Peyer's patch (tissue), 4 donors: ENCODE results near the gene AKNA. TPM values are rescaled to one million over a fixed set of nuclear protein-coding genes. Genes with fewer than 3 reads are reported as not detected.
A peak's percentile ranks its signal among the peaks of the same experiment; 100 is the strongest.

Experiments used
- DNase-seq, 3 donors: peaks; one replicate each; pipeline ENCODE4 v3.0.0-alpha.2; 2017 to 2019
- H3K27ac ChIP-seq, 4 donors: fragments of 200-600 bp; sonication (generic); one replicate each; pipeline ENCODE4 v1.5.1; 2016 to 2019
- H3K27me3 ChIP-seq, 2 donors: fragments of 200-600 bp; sonication (generic); one replicate each; pipeline ENCODE4 v1.5.1; 2019
- H3K36me3 ChIP-seq, 3 donors: fragments of 200-600 bp; sonication (generic); one replicate each; pipeline ENCODE4 v1.5.1; 2016 to 2019
- H3K4me1 ChIP-seq, 4 donors: fragments of 200-600 bp; sonication (generic); one replicate each; pipeline ENCODE4 v1.5.1; 2016 to 2019
- H3K4me3 ChIP-seq, 4 donors: fragments of 200-600 bp; sonication (generic); 1 replicate in 3 of 4; 2 replicates in 1 of 4; pipeline ENCODE4 v1.5.1; 2016 to 2019; ENCODE audit warnings: mild to moderate bottlenecking in 1 of 4
- H3K9me3 ChIP-seq, 4 donors: fragments of 200-600 bp; sonication (generic); one replicate each; pipeline ENCODE4 v1.5.1; 2016 to 2019; ENCODE audit warnings: mild to moderate bottlenecking in 1 of 4
- POLR2A ChIP-seq, 2 donors: fragments of 450-650 bp; IDR thresholded peaks; one replicate each; pipeline ENCODE4 v1.5.1; 2017; ENCODE audit warnings: antibody characterized with exemption in 2 of 2, mild to moderate bottlenecking in 2 of 2, moderate library complexity in 2 of 2
- total RNA-seq, 4 donors: library from RNA; depleted of rRNA; stranded (reverse); fragments of >200 nt; gene quantifications; one replicate each; pipeline ENCODE4 v1.1.0, GENCODE V29; 2016
- TF ChIP-seq, protein P1 (sequence below), 6 experiments: fragments of 450-650 bp in 4 of 6; fragments of 200-600 bp in 2 of 6; sonication (generic) in 1 of 6; IDR thresholded peaks; one replicate each; pipeline ENCODE4 v1.5.1; 2017 to 2019; ENCODE audit warnings: antibody characterized with exemption in 6 of 6, mild to moderate bottlenecking in 3 of 6, moderate library complexity in 1 of 6

The AKNA gene
- total RNA-seq, 4 donors from 2014 or later: 41.7 to 174 (median 75.0) TPM

DNA sequence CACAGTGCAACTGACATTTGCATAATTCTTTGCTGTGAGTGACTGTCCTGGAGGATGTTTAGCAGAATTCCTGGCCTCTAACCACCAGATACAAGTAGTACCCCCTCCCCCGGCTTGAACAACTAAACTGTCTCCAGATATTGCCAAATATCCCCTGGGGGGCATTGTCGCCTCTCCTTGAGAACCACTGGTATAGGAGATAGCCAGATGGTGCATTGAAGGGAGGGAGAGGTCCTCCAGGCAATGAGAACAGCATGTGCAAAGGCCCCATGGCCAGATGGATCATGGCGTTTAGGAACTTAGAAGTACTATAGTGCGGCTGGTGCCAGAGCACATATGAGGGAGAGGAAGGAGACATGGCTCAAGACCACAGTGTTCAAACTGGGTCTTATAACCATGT lies 83.8 kb downstream of the AKNA start:
- Histone ChIP-seq H3K9me3 (no peaks in the 10 kb centered on the region), H3K27me3 (no peaks in the 10 kb centered on the region), H3K27ac (no peak overlapping the region), H3K36me3 (no peaks in the 10 kb centered on the region), H3K4me1 (peaks cover 0 to 3% (median 0%) of the 10 kb centered on the region in 4 donors), H3K4me3 (no peak overlapping the region)
- TF ChIP-seq POLR2A (IDR thresholded peaks at IDR 0.05): no peak
- TF ChIP-seq, protein P1, sequence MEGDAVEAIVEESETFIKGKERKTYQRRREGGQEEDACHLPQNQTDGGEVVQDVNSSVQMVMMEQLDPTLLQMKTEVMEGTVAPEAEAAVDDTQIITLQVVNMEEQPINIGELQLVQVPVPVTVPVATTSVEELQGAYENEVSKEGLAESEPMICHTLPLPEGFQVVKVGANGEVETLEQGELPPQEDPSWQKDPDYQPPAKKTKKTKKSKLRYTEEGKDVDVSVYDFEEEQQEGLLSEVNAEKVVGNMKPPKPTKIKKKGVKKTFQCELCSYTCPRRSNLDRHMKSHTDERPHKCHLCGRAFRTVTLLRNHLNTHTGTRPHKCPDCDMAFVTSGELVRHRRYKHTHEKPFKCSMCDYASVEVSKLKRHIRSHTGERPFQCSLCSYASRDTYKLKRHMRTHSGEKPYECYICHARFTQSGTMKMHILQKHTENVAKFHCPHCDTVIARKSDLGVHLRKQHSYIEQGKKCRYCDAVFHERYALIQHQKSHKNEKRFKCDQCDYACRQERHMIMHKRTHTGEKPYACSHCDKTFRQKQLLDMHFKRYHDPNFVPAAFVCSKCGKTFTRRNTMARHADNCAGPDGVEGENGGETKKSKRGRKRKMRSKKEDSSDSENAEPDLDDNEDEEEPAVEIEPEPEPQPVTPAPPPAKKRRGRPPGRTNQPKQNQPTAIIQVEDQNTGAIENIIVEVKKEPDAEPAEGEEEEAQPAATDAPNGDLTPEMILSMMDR (IDR thresholded peaks at IDR 0.05): no peak
- peak in 1 of 3 donors; percentile 29 for DNase-seq

DNA sequence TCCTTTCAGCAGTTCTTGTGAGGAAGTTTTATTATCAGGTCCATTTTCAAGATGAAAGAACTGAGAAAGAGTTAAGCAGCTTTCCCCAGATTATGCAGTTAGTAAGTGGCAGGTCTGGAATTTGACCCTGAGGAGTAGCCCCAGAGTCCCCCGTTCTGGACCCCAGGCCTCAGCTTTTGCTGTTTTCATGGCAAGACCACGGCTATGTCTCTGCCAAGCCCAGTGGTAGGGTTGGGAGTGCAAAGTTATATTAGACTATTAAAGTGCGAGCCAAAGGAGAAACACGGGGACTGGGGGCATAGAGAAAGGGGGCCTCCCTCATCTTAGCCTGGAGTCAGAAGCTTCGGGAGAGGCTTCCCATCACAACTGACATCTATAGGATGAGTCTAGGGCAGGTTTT lies 84.2 kb downstream of the AKNA start:
- DNase-seq: peak in 1 of 3 donors; percentile 14
- no peak overlapping the region for H3K4me3 ChIP-seq

GRCh38 chr9:114302727-114303126 lies 85.1 kb downstream of the AKNA start:
- DNase-seq: peak in 1 of 3 donors; percentile 21
- Histone ChIP-seq H3K4me1 (peaks cover 0 to 3% (median 0%) of the 10 kb centered on the region in 4 donors), H3K4me3 (no peak overlapping the region), H3K27ac (no peak overlapping the region), H3K36me3 (no peaks in the 10 kb centered on the region), H3K9me3 (no peaks in the 10 kb centered on the region), H3K27me3 (no peaks in the 10 kb centered on the region)
- TF ChIP-seq, protein P1 (IDR thresholded peaks at IDR 0.05): no peak
- no peak for TF ChIP-seq POLR2A (IDR thresholded peaks at IDR 0.05)

More for the DNA sequence above, 84.2 kb downstream of the AKNA start:
- H3K27ac ChIP-seq: no peak overlapping the region
- H3K27me3 ChIP-seq: no peaks in the 10 kb centered on the region
- no peaks in the 10 kb centered on the region for H3K9me3 ChIP-seq
- peaks cover 0 to 3% (median 0%) of the 10 kb centered on the region in 4 donors for H3K4me1 ChIP-seq
- H3K36me3 ChIP-seq: no peaks in the 10 kb centered on the region
- TF ChIP-seq, protein P1 (IDR thresholded peaks at IDR 0.05): no peak
- TF ChIP-seq POLR2A (IDR thresholded peaks at IDR 0.05): no peak

DNA sequence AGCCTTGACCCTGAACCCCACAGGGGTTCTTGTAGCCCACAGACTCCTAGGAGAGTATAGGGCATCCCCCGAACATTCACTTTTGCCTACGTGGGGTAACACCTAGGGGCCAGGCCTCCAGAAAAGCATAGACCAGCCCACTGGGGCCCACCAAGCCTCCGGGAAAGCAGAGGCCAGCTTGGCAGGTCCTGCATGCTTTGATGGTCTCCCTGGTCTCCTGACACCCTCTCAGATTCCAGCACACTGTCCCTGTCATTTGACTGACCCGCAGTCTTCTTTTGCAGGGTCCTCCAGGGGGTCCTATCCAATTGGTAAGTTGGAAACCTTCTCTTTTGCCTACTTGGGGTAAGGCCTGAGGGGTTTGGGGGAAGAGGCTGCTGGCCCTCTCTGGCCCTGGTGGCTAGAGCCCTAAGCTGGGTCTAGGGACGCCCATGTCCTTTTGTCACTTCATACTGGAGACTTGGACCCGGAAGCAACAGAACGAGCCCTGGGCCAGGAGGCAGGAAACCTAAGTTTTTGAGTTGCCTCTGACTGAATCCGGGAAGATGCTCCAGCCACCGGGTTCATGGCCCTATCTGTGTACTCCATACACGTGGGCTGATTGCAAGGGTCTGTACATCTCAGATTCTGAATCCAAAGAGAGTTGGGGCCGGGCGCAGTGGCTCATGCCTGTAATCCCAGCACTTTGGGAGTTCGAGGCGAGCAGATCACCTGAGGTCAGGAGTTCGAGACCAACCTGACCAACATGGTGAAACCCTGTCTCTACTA lies 85.8 kb downstream of the AKNA start:
- Histone ChIP-seq H3K4me3 (no peak overlapping the region), H3K4me1 (peaks cover 0 to 3% (median 0%) of the 10 kb centered on the region in 4 donors), H3K9me3 (no peaks in the 10 kb centered on the region), H3K27ac (no peak overlapping the region), H3K36me3 (no peaks in the 10 kb centered on the region), H3K27me3 (no peaks in the 10 kb centered on the region)
- no peak for TF ChIP-seq POLR2A (IDR thresholded peaks at IDR 0.05)
- TF ChIP-seq, protein P1 (IDR thresholded peaks at IDR 0.05): no peak
- DNase-seq: peak in 1 of 3 donors; percentile 23

- peak in 1 of 3 donors; percentile 29 for DNase-seq
- TF ChIP-seq POLR2A (IDR thresholded peaks at IDR 0.05): no peak
- TF ChIP-seq, protein P1 (IDR thresholded peaks at IDR 0.05): no peak
- H3K36me3 ChIP-seq: no peaks in the 10 kb centered on the region
These were observed 86.7 kb downstream of the AKNA start for GRCh38 chr9:114300846-114301797.

More at GRCh38 chr9:114300846-114301797, 86.7 kb downstream of the AKNA start:
- Histone ChIP-seq H3K9me3 (no peaks in the 10 kb centered on the region), H3K27ac (no peak overlapping the region), H3K27me3 (no peaks in the 10 kb centered on the region), H3K4me3 (no peak overlapping the region), H3K4me1 (peaks cover 0 to 3% (median 0%) of the 10 kb centered on the region in 4 donors)
